ENCODE measurements around the gene HMGN1.

Gene HMGN1

DNA sequence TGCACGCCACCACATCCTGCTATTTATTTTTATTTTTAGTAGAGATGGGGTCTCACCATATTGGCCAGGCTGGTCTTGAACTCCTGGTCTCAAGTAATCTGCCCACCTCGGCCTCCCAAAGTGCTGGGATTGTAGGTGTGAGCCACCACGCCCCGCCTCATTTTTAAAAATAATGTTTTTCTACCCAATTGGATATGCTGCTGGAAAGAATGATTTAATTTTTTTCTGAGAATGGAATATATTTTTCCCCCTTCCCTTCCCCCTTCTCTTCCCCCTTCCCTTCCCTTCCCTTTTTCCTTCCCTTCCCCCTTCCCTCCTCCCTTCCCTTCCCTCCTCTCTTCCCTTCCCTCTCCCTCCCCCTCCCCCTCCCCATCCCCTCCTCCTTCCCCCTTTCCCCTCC lies 17.7 kb upstream of the HMGN1 start:
- no peak for DNase-seq

DNA sequence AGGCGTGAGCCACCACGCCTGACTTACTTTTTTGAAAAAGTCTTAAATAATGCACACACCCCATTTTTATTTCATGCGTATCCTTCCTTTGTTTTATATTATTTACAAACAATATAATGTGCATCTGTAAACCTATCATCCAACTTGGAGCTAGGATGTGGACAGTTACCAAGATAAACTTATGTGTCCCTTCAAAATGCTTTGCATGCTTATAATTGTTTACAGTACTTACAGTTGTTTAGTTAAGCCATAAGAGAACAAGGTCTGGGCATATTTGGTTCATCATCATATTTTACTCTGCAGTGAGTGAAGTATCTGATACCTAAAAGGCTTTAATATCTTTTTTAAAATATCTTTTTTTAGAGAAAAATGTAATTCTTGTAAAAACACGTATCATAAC lies 16.1 kb upstream of the HMGN1 start:
- DNase-seq = no peak

DNA sequence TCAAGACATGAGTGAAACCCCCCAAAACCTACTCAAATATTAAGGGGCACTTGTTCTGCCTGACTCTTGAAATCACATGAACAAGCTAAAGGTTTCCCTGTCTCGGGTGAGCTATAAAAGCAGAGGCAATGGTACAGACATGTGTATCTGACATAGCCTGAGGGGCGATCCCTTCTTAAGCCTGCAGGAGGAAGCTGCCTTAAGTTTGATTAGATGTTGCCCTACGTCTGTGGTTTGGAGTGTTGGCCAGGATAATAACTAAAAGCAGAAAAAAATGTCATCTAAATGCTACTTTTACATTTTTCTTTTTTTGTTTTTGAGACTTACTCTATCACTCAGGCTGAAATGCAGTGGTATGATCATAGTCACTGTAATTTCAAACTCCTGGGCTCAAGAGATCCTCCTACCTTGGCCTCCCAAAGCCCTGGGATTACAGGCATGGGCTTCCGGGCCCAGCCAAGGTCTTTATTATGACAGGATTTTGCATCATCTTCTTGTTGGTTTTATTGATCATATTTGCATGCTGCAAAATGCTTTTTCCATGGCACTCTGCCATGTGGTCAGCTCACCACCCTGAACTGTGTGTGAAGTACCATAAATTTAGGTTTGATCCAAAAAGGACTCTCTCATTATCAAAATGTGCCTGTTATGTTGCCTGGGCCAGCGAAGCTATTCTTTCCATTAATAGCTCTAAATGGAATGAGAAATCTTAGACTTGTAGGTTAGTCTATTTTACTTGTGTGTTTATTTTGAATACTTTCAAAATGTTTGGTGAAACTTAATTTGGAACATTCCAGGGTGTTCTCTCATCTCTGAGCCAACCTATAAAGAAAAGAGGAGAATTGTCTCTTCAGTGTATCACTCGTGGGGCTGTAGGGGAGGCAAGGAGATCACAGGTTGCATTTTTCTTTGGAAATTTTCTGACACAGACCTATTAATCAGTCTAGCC lies 15.0 kb upstream of the HMGN1 start:
- DNase-seq = no peak

DNA sequence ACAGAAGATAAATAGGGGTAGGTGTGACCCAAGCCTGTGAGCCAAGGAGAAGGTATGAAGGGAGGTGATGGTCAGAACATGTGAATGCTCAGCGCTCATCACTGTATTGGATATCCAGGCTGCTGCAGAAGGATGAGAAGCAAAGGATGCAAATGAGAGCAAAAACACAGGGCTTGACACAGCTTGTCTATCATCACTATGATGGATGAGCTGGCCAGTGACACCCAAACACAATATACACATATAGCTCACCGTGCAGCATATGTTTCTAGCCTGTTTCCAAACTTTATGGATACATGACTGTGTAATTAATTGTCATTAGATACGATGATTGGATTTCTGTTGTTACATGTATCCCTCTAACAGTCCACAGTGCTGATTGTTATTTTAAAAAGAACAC lies 13.8 kb upstream of the HMGN1 start:
- DNase-seq = no peak

DNA sequence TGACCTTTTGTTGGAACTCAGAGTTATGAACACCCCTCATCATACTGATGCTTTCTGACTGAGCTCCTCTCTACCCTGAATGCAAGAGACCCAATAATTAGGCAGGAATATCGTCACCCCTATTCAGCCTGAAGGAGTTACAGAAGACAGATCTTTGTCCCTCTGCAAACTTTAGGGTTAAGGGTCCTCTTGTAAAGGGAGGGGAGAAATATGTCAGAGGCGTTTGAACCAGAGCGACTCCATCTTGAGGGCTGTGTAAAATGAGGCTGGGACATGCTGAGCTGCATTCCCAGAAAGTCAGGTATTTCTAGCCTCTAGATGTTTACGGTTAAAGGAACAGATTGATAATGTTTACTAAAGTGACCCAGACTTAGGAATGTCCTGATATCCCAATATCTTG lies 10.5 kb upstream of the HMGN1 start:
- no peak for DNase-seq

DNA sequence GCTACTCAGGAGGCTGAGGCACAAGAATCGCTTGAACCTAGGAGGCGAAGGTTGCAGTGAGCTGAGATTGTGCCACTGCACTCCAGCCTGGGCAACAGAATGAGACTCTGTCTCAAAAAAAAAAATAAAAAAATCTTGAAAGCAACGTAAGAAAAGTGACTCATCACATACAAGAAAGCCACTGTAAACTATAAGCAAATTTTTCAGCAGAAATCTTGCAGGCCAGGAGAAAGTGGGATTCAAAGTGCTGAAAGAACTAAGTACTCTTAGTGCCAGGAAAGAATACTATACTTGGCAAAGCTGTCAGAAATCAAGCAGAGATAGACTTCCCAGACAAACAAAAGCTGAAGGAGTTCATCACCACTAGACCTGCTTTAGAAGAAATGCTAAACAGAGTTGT lies 4.4 kb upstream of the HMGN1 start:
- no peak for DNase-seq

DNA sequence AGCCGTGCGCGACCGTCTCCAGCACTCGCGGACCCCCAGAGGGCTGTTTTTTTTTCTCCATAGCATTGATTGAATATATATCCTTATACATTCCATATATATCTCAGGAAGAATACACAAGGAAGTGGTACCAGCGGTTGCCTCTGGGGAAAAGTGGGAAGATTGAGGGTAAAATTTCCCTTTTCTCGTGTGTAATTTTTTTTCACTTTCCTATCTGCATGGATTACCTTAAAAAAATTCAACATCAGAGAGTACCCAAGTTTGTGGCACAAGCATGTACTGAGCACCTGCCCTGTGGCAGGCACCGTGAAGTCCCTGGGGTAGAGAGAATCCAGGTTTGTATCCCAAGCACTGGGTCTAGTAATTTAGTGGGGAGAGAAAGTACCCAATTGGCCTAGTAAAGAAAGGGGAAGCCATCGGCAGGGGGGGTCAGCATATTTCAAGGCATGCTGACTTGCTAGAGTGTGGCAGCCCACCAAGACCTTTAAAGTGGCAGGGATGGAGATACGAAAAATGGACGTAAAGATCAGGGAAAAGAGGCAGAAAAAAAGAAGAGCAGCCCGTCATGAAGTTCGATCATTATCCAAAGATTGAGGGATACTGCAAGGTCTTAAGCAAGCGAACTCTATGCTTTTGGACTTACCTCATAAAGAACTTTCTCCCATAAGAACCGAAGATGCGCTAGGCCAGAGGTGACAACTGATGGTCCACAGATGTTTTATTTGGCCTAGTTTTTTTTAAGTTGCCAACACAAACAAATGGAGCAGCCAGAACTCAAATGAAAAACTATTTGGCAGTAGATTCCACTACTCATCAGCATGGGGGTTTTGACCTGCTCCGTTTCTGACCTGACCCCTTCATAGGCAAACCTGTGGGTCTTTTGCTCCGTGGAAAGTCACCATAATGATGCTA lies 1.5 kb upstream of the HMGN1 start:
- DNase-seq = no peak

DNA sequence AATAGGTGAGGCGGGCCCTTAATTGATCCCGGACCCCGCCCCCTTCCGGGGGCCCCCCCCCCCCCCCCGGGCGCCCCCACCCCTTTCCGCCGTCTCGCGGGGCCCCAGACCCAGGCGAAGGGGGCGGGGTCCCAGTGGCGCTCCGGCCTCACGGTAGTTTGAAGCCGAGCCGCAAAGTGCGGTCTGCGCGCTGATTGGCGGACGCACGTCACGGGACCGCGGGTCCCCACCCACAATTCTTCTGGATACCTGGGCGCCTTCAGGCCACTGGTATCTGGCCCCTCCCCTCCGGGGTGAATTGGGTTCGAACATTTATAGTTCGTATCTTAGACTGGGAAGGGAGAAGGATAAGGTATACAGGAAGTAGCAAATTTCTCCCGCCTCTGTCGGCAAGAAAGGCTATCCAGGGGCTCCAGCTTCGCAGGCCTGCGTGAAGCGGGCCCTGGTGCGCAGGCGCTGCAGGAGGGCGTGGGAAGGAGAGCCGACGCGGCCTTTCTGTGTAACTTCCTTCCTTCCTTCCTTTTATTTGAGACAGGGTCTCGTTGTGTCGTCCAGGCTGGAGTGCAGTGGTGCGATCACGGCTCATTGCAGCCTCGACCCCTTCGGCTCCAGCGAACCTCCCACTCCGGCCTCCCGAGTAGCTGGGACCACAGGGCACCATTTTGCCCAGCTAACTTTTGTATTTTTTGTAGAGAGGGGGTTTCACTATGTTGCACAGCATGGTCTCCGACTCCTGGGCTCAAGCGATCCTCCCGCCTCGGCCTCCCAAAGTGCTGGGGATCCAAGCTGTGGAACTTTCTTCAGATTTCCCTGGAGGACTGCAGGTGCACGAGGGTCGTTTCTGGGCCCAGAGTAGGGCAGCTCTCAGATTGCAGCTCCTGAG lies 564 bp upstream of the HMGN1 start:
- peak; percentile 96 for DNase-seq

DNA sequence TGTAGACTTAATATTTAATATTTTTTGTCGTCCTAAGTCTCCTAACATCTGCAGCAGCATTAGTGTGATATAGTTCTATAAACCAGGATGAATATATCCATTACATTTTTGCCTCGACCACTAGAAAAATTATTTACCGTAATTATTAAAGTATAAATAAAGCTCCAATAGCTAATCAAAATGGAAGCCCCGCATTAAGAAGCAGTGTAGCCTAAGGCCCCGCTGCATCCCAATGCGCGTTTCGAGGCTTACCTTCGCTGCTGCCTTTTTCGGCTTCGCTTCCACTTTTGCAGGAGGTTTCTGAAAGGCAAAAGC lies 891 bp downstream of the HMGN1 start:
- no peak for DNase-seq

DNA sequence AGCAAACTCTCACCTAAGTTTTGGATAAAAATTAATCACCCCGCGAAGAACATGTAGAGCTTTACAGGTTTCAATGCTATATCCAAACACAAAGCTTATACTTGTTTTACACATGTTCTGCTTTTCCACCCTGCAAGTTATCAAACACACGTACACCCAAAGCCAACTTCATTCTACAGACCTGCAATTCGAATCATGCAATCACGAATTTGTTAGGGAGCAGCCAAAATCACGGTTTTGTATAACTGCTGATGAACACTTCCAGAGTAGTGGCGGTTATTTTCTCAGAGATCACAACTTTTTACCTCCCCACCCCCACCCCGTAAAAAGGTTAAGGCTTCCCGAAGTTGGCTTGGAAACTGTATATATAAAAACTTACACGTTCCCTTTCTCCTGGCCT lies 1.4 kb downstream of the HMGN1 start:
- no peak for DNase-seq

DNA sequence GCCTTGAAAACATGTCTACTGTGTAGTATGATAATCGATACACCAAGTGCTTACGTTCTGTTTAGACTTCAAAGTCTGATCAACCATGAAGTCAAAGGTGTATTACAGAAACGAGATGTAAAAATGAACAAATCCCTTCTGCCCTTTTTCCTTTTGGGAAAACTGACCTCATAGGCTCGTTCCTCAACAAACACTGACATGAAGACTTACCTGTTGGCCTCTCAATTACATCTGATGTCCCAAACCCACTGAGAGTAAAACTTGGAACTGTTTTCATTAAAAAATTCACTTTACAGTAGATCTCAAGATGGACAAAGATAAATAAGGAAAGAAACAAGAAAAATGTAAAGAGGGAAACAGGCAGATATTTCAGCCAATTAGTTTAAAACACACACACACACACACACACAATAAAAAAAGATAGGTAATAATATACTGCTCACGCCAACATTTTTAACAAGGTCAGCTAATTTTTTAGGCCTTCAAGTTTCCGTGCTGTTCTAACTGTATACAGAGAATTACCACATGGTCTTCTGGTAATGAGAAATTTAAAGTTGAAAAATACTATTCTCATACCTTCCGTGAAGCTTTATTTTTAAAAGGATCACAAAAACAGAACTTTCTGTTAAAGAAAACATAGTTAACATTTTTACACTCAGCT lies 2.1 kb downstream of the HMGN1 start:
- DNase-seq = no peak

DNA sequence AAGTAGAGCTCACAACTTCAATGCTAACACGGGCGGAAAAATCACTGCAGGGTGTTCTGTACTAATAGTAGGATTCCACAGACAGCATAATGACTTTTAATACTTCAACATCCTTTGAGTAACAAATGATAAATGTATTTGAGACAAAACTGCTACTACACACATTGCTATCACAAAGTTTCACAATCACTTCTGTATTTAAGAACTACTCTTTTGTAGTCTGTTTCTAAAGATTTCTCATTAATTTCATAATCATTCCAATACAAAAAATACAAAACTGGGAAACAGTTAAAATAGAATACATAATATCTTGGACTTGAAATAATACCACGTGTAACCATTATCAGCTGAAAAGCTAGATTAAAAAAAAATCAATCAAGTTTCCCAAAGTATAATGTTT lies 2.7 kb downstream of the HMGN1 start:
- DNase-seq = no peak

DNA sequence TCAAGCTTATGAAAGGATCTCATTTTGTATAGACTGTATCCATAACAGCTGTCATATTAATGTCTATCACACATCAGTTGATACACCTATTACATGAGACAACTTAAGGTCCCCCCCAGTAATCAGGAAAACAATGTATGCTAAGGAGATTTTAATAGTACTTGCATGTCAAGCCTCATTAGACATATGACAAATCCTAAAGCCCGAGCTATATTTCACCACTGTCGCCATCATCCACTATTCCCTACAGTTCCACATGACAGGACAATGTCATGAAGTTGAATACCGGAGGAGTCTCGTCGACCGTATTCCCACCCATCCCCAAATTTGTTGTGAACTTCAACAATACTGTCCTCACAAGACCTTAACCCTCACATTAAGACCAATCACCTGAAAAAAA lies 3.4 kb downstream of the HMGN1 start:
- DNase-seq = no peak

DNA sequence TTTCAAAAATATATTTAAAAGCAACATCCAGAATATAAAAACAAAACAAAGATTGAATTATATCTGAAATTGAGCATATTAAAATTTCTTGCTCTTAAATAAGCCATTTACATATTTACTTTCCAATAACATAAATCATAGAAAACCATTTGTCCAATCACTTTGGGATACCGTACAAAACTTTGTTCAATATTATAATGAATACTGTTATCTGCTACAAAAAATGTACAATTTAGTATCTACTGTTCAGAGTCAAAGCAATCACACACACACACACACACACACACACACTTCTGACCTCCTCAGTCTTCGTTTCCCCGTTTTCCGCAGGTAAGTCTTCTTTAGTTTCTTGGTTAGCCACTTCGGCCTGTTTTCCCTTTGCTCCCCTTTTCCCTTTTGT lies 4.0 kb downstream of the HMGN1 start:
- DNase-seq = no peak

DNA sequence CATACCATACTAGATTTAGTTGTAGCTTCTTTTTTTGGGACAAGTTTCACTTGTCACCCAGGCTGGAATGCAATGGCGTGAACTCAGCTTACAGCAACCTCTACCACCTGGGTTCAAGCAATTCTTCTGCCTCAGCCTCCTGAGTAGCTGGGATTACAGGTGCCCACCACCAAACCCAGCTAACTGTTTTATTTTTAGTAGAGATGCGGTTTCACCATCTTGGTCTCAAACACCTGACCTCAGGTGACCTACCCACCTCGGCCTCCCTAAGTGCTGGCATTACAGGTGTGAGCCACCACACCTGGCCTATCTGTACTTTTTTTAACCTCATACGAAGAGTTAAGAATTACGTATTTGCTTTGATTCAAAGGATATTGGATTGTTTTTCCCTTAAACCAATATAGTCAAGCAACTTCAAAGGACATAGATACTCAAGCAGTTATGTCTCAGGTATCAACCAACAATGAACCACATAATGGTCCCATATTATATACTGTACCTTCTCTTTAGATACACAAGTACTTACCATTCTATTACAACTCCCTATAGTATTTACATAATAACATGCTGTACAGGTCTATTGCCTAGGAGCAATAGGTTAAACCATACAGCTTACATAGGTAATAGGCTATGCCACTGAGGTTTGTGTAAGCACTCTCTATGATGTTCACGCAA lies 7.5 kb downstream of the HMGN1 start:
- DNase-seq = no peak

DNA sequence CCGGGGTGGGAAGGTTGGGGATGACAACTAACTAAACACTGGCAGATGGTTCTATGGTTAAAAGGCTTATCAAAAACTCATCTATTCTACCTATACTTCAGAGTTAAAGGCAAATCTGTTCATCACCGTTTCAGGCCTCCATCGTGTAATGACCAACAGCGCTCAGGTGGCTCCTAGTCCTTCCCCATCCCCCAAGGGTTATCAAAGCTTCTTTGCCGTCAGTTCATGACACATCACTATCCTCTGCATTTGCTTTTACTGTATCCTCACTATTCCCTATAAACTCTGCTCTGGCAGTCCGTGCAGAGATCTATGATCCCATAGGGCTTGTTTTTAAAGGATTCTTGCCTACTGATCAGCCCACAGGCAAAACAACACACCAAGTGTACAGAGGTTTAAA lies 8.2 kb downstream of the HMGN1 start:
- no peak for DNase-seq

DNA sequence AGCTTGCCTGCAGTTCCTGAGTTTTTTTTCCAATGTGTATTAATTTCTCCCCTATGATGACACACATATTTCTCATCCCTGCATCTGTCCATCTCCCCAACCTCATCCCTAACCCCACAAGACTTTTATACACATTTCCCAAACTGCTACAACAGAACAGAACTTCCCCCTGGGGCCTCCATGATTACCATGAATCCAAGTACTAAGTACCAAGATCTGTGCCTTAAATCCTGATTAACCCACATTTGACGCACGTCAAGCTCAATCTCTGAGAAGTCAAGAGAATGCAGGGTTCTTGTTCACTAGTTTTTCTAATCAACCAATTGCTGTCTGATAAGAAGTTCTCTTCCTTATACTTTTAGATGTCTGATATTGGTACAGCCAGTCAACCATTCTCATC lies 9.7 kb downstream of the HMGN1 start:
- DNase-seq = no peak

DNA sequence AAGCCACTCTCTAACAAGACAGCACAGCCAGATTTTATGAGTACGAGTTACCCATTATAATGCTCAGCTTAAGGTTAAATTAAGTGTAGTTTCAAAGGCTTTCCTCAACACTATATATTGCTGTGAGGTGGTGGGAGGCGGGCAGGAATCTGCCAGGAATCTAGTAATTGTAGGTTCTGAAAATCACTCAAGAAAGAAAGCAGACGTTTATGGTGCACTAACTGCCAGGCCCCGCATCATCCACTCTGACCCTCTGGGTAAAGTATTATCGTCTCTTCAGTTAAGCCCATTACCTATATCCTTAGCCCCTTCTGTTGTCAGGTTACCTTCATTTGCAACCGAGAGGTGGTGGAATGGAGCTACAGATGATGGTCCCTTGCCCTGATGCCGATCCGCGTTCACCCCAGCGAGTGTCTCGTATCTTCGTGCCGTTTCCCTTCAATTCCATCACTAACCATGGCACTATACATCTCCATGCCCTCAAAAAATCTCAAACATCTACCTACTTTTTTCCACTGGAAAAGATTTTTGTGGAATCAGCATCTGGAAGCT lies 12.4 kb downstream of the HMGN1 start:
- DNase-seq = no peak

DNA sequence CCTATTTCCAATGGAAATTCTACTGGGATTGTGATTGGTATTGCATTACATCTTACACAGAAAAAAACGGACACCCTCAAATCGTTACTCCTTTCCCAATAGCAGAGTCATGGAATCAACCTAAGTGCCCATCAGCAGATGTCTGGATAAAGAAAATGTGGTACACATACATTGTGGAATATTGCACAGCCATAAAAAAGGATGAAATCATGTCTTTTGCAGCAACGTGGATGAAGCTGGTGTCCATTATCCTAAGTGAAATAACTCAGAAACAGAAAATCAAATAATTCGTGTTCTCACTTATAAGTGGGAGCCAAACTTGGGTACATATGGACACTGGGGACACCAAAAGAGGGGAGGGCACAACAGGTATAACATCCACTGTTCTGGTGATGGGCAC lies 14.3 kb downstream of the HMGN1 start:
- DNase-seq = no peak

DNA sequence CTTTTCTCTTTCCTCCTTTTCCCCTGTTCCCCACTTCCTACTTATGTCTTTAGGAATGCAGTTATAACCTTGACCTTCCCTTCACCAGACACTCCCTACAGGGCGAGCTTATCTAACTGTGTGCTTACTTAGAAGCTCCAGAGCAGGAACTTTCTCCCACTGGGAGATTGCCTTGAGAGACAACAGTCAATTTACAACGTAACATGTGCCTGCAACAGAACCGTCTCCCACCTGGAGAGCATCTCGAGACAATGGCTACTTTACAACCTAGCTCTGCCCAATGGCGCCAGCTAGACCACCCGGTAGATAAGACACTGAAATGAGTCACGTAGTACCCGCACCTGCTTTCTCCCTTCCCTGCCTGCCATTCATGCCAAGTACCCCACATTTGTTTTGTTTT lies 16.7 kb downstream of the HMGN1 start:
- no peak for DNase-seq

DNA sequence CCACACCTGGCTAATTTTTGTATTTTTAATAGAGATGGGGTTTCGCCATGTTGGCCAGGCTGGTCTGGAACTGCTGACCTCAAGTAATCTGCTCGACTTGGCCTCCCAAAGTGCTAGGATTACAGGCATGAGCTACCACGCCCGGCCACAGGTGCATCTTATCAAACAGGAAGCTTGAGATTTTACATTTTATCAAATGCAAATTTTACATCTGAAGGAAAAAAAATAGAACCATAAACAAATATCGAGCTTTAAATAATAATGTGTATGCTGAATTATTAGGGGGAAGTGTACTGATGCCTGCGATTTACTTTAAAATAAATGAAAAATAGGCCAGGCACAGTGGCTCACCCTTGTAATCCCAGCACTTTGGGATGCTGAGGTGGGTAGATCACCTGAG lies 18.9 kb downstream of the HMGN1 start:
- DNase-seq = no peak

DNA sequence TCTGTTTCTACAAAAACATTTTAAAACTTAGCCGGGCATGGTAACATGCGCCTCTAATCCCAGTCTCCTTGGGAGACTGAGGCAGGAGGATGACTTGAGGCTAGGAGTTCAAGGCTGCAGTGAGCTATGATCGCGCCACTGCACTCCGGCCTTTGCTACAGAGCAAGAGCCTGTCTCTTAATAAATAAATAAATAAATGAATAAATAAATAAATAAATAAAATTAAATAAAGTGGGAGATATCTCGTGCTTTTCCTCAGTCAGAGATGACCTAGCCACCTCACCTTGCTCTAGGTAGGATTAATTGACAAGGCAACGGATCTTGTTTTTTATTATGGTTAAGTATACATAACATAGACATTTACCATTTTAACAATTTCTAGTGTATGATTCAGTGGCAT lies 21.2 kb downstream of the HMGN1 start:
- no peak for DNase-seq
